Liver (tissue), 9 donors: ENCODE data around the gene PRSS38. TPM values are rescaled to one million over a fixed set of nuclear protein-coding genes. Genes with fewer than 3 reads are reported as not detected.

ENCODE experiments used
- DNase-seq: peaks from one replicate; pipeline ENCODE4 v3.0.0-alpha.2; 2017; ENCODE audit warnings: low spot score
- H3K27ac ChIP-seq, 2 donors: one replicate each; pipeline ENCODE4 v1.7.0; 2013; ENCODE audit warnings: inconsistent platforms in 2 of 2, low read length in 2 of 2, control low read depth in 1 of 2, low read depth in 1 of 2, mild to moderate bottlenecking in 1 of 2
- H3K27me3 ChIP-seq, 4 donors: one replicate each; pipeline versions ENCODE4 v1.6.1 to v1.7.0; 2013; ENCODE audit warnings: low read length in 3 of 4, inconsistent platforms in 1 of 4, mild to moderate bottlenecking in 1 of 4, moderate library complexity in 1 of 4; ENCODE audit not compliant: control insufficient read depth in 4 of 4, insufficient read depth in 4 of 4
- H3K36me3 ChIP-seq, 4 donors: one replicate each; pipeline versions ENCODE4 v1.6.1 to v1.7.0; 2013; ENCODE audit warnings: low read length in 3 of 4, mild to moderate bottlenecking in 3 of 4, low read depth in 1 of 4, moderate library complexity in 1 of 4; ENCODE audit not compliant: control insufficient read depth in 4 of 4, insufficient read depth in 3 of 4
- H3K4me1 ChIP-seq, 4 donors: one replicate each; pipeline versions ENCODE4 v1.6.1 to v1.7.0; 2013; ENCODE audit warnings: low read length in 3 of 4, mild to moderate bottlenecking in 3 of 4, moderate library complexity in 1 of 4; ENCODE audit not compliant: control insufficient read depth in 4 of 4, insufficient read depth in 4 of 4
- H3K4me3 ChIP-seq, 3 donors: one replicate each; pipeline versions ENCODE4 v1.6.1 to v1.7.0; 2013; ENCODE audit warnings: low read length in 3 of 3, control low read depth in 1 of 3, low read depth in 1 of 3, mild to moderate bottlenecking in 1 of 3
- H3K9ac ChIP-seq, 2 donors: one replicate each; pipeline ENCODE4 v1.7.0; 2013; ENCODE audit warnings: low read length in 2 of 2, mild to moderate bottlenecking in 2 of 2, moderate library complexity in 2 of 2, control low read depth in 1 of 2, low read depth in 1 of 2
- H3K9me3 ChIP-seq, 4 donors: one replicate each; pipeline versions ENCODE4 v1.6.1 to v1.7.0; 2013; ENCODE audit warnings: low read length in 3 of 4; ENCODE audit not compliant: control insufficient read depth in 4 of 4
- EGR1 ChIP-seq, 2 donors: IDR thresholded peaks; 2 replicates each; pipeline ENCODE4 v1.6.1; 2016 to 2018; ENCODE audit warnings: antibody characterized with exemption in 2 of 2, low read depth in 2 of 2
- FOXA1 ChIP-seq: IDR thresholded peaks from 2 replicates; pipeline ENCODE4 v1.6.1; 2016; ENCODE audit warnings: antibody characterized with exemption
- FOXA2 ChIP-seq: IDR thresholded peaks from 2 replicates; pipeline ENCODE4 v1.6.1; 2016; ENCODE audit warnings: antibody characterized with exemption
- HNF4A ChIP-seq, 2 donors: conservative IDR thresholded peaks; 2 replicates each; pipeline ENCODE4 v1.6.1; 2016; ENCODE audit warnings: antibody characterized with exemption in 2 of 2, mild to moderate bottlenecking in 2 of 2
- HNF4G ChIP-seq: IDR thresholded peaks from 2 replicates; pipeline ENCODE4 v1.6.1; 2016; ENCODE audit warnings: antibody characterized with exemption
- JUND ChIP-seq, 2 donors: IDR thresholded peaks; 2 replicates each; pipeline ENCODE4 v1.6.1; 2016; ENCODE audit warnings: antibody characterized with exemption in 2 of 2
- NR2F2 ChIP-seq: IDR thresholded peaks from 2 replicates; pipeline ENCODE4 v1.6.1; 2016; ENCODE audit warnings: antibody characterized with exemption
- RAD21 ChIP-seq, 2 donors: IDR thresholded peaks; 2 replicates each; pipeline ENCODE4 v1.6.1; 2016; ENCODE audit warnings: antibody characterized with exemption in 2 of 2, mild to moderate bottlenecking in 2 of 2
- RXRA ChIP-seq, 2 donors: IDR thresholded peaks; 2 replicates each; pipeline ENCODE4 v1.6.1; 2017 to 2018; ENCODE audit warnings: antibody characterized with exemption in 2 of 2, mild to moderate bottlenecking in 1 of 2
- SP1 ChIP-seq: IDR thresholded peaks from 2 replicates; pipeline ENCODE4 v1.6.1; 2018; ENCODE audit warnings: antibody characterized with exemption, mild to moderate bottlenecking
- TAF1 ChIP-seq: conservative IDR thresholded peaks from 2 replicates; pipeline ENCODE4 v1.6.1; 2016; ENCODE audit warnings: antibody characterized with exemption, mild to moderate bottlenecking
- WGBS: extraction: QIAGEN DNeasy Blood & Tissue Kit; methylation state at CpG from one replicate; pipeline ENCODE4 v1.1.7; 2013; 5-methylcytosine and 5-hydroxymethylcytosine counted together
- polyA plus RNA-seq, 2 donors: library from polyadenylated mRNA; stranded (reverse) in 1 of 2; unstranded in 1 of 2; fragments of 200-250 nt in 1 of 2; fragments of >200 nt in 1 of 2; fragmentation: Nextera tagmentation in 1 of 2; extraction: Ambion mirVana in 1 of 2; gene quantifications; one replicate each; pipeline versions ENCODE4 v1.2.1 to v1.2.3, GENCODE V29; 2013 to 2015
- total RNA-seq, 2 donors: library from RNA; depleted of rRNA; stranded (reverse); fragments of >200 nt; gene quantifications; one replicate each; pipeline ENCODE4 v1.2.3, GENCODE V29; 2014
- TF ChIP-seq, protein P1 (sequence below): IDR thresholded peaks from 2 replicates; pipeline ENCODE4 v1.6.1; 2016; ENCODE audit warnings: antibody characterized with exemption, mild to moderate bottlenecking
- TF ChIP-seq, protein P2 (sequence below): IDR thresholded peaks from 2 replicates; pipeline ENCODE4 v1.6.1; 2016; ENCODE audit warnings: antibody characterized with exemption
- TF ChIP-seq, protein P3 (sequence below): IDR thresholded peaks from 2 replicates; pipeline ENCODE4 v1.6.1; 2016; ENCODE audit warnings: antibody characterized with exemption
- TF ChIP-seq, protein P4 (sequence below): fragments of 150-350 bp; IDR thresholded peaks from 2 replicates; pipeline ENCODE4 v1.5.1; 2017; ENCODE audit warnings: improper control_type of control experiment, low read depth, low read length; ENCODE audit not compliant: missing input control
- donor health status: healthy.
- donor health status: healthy.
- donor health status: healthy.
- donor health status: healthy.
- donor health status: healthy.

Gene PRSS38
- total and polyA plus RNA-seq, 4 donors: not detected

DNA sequence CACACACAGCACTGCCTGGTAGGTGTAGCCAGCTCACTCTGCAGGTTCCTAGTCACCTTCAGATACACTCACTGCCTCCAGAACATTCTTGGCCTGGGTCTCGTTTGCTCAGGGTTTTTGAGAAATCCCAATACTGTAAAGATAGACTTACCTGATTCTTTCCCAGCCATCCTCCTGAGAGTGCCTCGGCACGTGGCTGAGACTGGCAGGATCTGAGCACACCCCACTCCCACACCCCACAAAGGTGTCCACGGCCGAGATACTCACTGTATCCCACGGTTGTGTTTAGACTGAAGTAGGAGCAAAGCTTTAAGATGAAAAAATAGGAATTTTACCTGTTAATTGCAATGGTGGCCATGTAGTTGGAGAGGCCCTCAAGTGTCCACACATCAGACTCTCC lies 46.8 kb upstream of the PRSS38 start:
- no peak overlapping the region for H3K4me3 ChIP-seq
- no peak overlapping the region for H3K9ac ChIP-seq
- no peaks in the 10 kb centered on the region for H3K27me3 ChIP-seq
- peaks cover 0 to 3% (median 0%) of the 10 kb centered on the region in 4 donors for H3K4me1 ChIP-seq
- TF ChIP-seq EGR1 (IDR thresholded peaks at IDR 0.05; ENCODE audit: low read depth in 2 of 2) (no peak), RXRA (IDR thresholded peaks at IDR 0.05) (no peak), HNF4A (conservative IDR thresholded peaks at IDR 0.05) (no peak), JUND (IDR thresholded peaks at IDR 0.05) (no peak), SP1 (no peak)
- TF ChIP-seq, protein P1, sequence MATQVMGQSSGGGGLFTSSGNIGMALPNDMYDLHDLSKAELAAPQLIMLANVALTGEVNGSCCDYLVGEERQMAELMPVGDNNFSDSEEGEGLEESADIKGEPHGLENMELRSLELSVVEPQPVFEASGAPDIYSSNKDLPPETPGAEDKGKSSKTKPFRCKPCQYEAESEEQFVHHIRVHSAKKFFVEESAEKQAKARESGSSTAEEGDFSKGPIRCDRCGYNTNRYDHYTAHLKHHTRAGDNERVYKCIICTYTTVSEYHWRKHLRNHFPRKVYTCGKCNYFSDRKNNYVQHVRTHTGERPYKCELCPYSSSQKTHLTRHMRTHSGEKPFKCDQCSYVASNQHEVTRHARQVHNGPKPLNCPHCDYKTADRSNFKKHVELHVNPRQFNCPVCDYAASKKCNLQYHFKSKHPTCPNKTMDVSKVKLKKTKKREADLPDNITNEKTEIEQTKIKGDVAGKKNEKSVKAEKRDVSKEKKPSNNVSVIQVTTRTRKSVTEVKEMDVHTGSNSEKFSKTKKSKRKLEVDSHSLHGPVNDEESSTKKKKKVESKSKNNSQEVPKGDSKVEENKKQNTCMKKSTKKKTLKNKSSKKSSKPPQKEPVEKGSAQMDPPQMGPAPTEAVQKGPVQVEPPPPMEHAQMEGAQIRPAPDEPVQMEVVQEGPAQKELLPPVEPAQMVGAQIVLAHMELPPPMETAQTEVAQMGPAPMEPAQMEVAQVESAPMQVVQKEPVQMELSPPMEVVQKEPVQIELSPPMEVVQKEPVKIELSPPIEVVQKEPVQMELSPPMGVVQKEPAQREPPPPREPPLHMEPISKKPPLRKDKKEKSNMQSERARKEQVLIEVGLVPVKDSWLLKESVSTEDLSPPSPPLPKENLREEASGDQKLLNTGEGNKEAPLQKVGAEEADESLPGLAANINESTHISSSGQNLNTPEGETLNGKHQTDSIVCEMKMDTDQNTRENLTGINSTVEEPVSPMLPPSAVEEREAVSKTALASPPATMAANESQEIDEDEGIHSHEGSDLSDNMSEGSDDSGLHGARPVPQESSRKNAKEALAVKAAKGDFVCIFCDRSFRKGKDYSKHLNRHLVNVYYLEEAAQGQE: no peak
- DNase-seq: no peak
- no peaks in the 10 kb centered on the region for H3K9me3 ChIP-seq
- no peak overlapping the region for H3K27ac ChIP-seq
- peaks cover 6 to 39% (median 17%) of the 10 kb centered on the region in 4 donors for H3K36me3 ChIP-seq
- 96% methylated on average over 6 of the region's 6 CpGs for WGBS

DNA sequence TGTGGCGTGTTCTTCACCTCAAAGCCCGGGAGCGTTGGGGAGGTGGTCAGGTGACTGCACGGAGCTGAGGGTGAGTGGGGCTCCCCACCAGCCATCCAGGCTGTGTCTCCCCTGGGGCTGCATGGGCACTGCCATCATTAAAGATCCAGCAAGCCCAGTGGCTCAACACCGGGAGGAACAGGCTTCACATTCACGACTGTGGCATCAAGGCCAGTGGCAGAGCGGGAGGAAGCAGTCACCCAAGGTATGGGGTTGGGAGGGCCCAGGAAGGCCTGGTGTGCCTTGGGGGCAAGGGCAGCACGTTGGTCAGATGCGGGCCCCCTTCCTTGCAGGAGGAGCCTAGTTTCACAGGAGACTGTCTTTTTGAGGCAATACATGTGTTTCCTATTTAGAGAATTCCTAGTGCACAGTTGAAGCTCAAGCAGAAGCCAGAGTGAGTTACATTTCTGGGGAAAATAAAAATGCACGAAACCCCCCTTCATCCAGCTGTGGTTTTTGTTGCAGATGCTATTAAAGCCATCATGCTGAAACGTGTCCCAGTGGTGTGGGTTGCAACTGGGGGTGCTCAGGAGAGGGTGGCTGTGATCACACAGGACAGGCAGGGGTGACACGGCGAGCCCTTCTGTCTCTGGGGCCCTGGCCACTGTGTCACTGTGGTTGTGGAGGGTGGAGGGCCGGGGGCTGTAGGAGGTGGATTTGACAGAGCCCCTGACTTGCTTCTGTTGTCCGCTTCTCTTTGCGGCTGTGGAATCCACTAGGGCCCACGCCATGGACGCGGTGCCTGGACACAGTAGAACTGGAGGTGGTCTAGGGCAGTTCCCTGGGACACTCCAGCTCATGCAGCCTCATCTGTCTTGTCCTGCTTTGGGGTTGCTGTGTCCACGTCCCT lies 46.2 kb upstream of the PRSS38 start:
- H3K4me3 ChIP-seq: no peak overlapping the region
- H3K27me3 ChIP-seq: no peaks in the 10 kb centered on the region
- no peak overlapping the region for H3K9ac ChIP-seq
- DNase-seq: no peak
- TF ChIP-seq RAD21 (IDR thresholded peaks at IDR 0.05) (no peak), FOXA2 (no peak), RXRA (IDR thresholded peaks at IDR 0.05) (no peak), HNF4G (no peak), JUND (IDR thresholded peaks at IDR 0.05) (no peak), NR2F2 (no peak), EGR1 (IDR thresholded peaks at IDR 0.05; ENCODE audit: low read depth in 2 of 2) (no peak), TAF1 (no peak), FOXA1 (no peak)
- TF ChIP-seq, protein P1: no peak
- TF ChIP-seq, protein P2, sequence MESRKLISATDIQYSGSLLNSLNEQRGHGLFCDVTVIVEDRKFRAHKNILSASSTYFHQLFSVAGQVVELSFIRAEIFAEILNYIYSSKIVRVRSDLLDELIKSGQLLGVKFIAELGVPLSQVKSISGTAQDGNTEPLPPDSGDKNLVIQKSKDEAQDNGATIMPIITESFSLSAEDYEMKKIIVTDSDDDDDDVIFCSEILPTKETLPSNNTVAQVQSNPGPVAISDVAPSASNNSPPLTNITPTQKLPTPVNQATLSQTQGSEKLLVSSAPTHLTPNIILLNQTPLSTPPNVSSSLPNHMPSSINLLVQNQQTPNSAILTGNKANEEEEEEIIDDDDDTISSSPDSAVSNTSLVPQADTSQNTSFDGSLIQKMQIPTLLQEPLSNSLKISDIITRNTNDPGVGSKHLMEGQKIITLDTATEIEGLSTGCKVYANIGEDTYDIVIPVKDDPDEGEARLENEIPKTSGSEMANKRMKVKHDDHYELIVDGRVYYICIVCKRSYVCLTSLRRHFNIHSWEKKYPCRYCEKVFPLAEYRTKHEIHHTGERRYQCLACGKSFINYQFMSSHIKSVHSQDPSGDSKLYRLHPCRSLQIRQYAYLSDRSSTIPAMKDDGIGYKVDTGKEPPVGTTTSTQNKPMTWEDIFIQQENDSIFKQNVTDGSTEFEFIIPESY: no peak
- TF ChIP-seq, protein P3, sequence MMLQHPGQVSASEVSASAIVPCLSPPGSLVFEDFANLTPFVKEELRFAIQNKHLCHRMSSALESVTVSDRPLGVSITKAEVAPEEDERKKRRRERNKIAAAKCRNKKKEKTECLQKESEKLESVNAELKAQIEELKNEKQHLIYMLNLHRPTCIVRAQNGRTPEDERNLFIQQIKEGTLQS: no peak
- TF ChIP-seq, protein P4, sequence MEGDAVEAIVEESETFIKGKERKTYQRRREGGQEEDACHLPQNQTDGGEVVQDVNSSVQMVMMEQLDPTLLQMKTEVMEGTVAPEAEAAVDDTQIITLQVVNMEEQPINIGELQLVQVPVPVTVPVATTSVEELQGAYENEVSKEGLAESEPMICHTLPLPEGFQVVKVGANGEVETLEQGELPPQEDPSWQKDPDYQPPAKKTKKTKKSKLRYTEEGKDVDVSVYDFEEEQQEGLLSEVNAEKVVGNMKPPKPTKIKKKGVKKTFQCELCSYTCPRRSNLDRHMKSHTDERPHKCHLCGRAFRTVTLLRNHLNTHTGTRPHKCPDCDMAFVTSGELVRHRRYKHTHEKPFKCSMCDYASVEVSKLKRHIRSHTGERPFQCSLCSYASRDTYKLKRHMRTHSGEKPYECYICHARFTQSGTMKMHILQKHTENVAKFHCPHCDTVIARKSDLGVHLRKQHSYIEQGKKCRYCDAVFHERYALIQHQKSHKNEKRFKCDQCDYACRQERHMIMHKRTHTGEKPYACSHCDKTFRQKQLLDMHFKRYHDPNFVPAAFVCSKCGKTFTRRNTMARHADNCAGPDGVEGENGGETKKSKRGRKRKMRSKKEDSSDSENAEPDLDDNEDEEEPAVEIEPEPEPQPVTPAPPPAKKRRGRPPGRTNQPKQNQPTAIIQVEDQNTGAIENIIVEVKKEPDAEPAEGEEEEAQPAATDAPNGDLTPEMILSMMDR: no peak
- 95% methylated on average over 20 of the region's 20 CpGs for WGBS
- no peaks in the 10 kb centered on the region for H3K9me3 ChIP-seq
- peaks cover 6 to 39% (median 19%) of the 10 kb centered on the region in 4 donors for H3K36me3 ChIP-seq
- no peak overlapping the region for H3K27ac ChIP-seq
- peaks cover 0 to 3% (median 0%) of the 10 kb centered on the region in 4 donors for H3K4me1 ChIP-seq
